Fibroblast of lung (primary cell): ENCODE data around the gene GPBAR1. TPM values are rescaled to one million over a fixed set of nuclear protein-coding genes. Genes with fewer than 3 reads are reported as not detected.

Experiments
- DNase-seq, 2 donors: peaks; one replicate each; pipeline versions ENCODE4 v3.0.0 to v3.0.0-alpha.2; 2010; ENCODE audit warnings: low read depth in 2 of 2
- H2AFZ ChIP-seq: 2 replicates; pipeline ENCODE4 v1.5.1; 2012; ENCODE audit warnings: low read length, control low read depth, inconsistent platforms
- H3K27ac ChIP-seq: 2 replicates; pipeline ENCODE4 v1.5.1; 2011; ENCODE audit warnings: low read length, control low read depth; ENCODE audit not compliant: insufficient read depth
- H3K27me3 ChIP-seq: 2 replicates; pipeline ENCODE4 v1.5.1; 2011; ENCODE audit warnings: mild to moderate bottlenecking, low read length; ENCODE audit not compliant: control insufficient read depth, insufficient read depth
- H3K36me3 ChIP-seq: 2 replicates; pipeline ENCODE4 v1.5.1; 2011; ENCODE audit warnings: low read length; ENCODE audit not compliant: control insufficient read depth, insufficient read depth
- H3K4me1 ChIP-seq: 2 replicates; pipeline ENCODE4 v1.5.1; 2011; ENCODE audit warnings: low read length; ENCODE audit not compliant: control insufficient read depth, insufficient read depth; ENCODE audit errors: extremely low read depth
- H3K4me2 ChIP-seq: 2 replicates; pipeline ENCODE4 v1.5.1; 2011; ENCODE audit warnings: low read length, control low read depth; ENCODE audit not compliant: insufficient read depth; ENCODE audit errors: extremely low read depth
- H3K4me3 ChIP-seq, 4 experiments: fragments of 200-600 bp in 1 of 4; sonication (generic) in 1 of 4; replicated peaks in 1 of 4; 2 replicates each; pipeline ENCODE4 v1.5.1; 2011 to 2016; ENCODE audit warnings: low read length in 4 of 4, low read depth in 3 of 4, mild to moderate bottlenecking in 3 of 4, control low read depth in 2 of 4, inconsistent platforms in 1 of 4, mixed read lengths in 1 of 4; ENCODE audit not compliant: insufficient read depth in 1 of 4; ENCODE audit errors: control extremely low read depth in 1 of 4
- H3K79me2 ChIP-seq: 2 replicates; pipeline ENCODE4 v1.5.1; 2012; ENCODE audit warnings: mild to moderate bottlenecking, low read length, inconsistent platforms; ENCODE audit not compliant: control insufficient read depth, insufficient read depth
- H3K9ac ChIP-seq: 2 replicates; pipeline ENCODE4 v1.5.1; 2011; ENCODE audit warnings: mild to moderate bottlenecking, low read length, control low read depth; ENCODE audit not compliant: insufficient read depth
- H3K9me3 ChIP-seq: 2 replicates; pipeline ENCODE4 v1.5.1; 2012; ENCODE audit warnings: low read depth, low read length; ENCODE audit not compliant: control insufficient read depth, insufficient read depth
- H4K20me1 ChIP-seq: 2 replicates; pipeline ENCODE4 v1.5.1; 2011; ENCODE audit warnings: low read length; ENCODE audit not compliant: control insufficient read depth, insufficient read depth; ENCODE audit errors: extremely low read depth
- CTCF ChIP-seq, 2 donors: IDR thresholded peaks in 1 of 2; conservative IDR thresholded peaks in 1 of 2; 1 replicate in 1 of 2; 2 replicates in 1 of 2; pipeline ENCODE4 v1.5.1; 2011 to 2012; ENCODE audit warnings: low read length in 2 of 2, control low read depth in 1 of 2, inconsistent platforms in 1 of 2, low read depth in 1 of 2, mild to moderate bottlenecking in 1 of 2
- EZH2 ChIP-seq: IDR thresholded peaks from 2 replicates; pipeline ENCODE4 v1.5.1; 2012; ENCODE audit warnings: low read length, control low read depth, mild to moderate bottlenecking; ENCODE audit errors: missing control alignments
- polyA plus RNA-seq, 2 donors: library from polyadenylated mRNA; depleted of rRNA in 1 of 2; stranded (reverse) in 1 of 2; unstranded in 1 of 2; fragments of >200 nt; gene quantifications; 2 replicates each; pipeline ENCODE4 v1.2.1, GENCODE V29; 2011 to 2012; ENCODE audit warnings: missing spikeins in 1 of 2
- total RNA-seq: library from RNA; depleted of rRNA; stranded (reverse); fragments of >200 nt; gene quantifications from 2 replicates; pipeline ENCODE4 v1.2.1, GENCODE V29; 2014

Gene GPBAR1
- total and polyA plus RNA-seq, 2 donors (not counting 1 experiment from before 2014, with no cell fraction given) = under 0.01 TPM; not detected in 1

GRCh38 chr2:218273908-218274249 lies 13.1 kb downstream of the GPBAR1 start:
- no peaks in the 10 kb centered on the region for H3K9me3 ChIP-seq
- no peak overlapping the region for H3K4me3 ChIP-seq
- no peak overlapping the region for H3K27ac ChIP-seq
- H3K79me2 ChIP-seq = peaks cover 17% of the 10 kb centered on the region
- peaks cover 11% of the 10 kb centered on the region for H3K4me1 ChIP-seq
- no peaks in the 10 kb centered on the region for H3K27me3 ChIP-seq
- no peak for TF ChIP-seq CTCF (conservative IDR thresholded peaks at IDR 0.05 in 1 of 2, IDR thresholded peaks at IDR 0.05 in 1 of 2; ENCODE audit: low read depth in 1 of 2, low read length in 2 of 2)
- no peak for TF ChIP-seq EZH2
- H2AFZ ChIP-seq = no peak overlapping the region
- no peak for DNase-seq
- H4K20me1 ChIP-seq = no peaks in the 10 kb centered on the region
- H3K4me2 ChIP-seq = no peak overlapping the region
- H3K36me3 ChIP-seq = peaks cover 27% of the 10 kb centered on the region
- H3K9ac ChIP-seq = no peak overlapping the region

GRCh38 chr2:218274586-218274985 lies 13.8 kb downstream of the GPBAR1 start:
- no peak overlapping the region for H3K9ac ChIP-seq
- no peak overlapping the region for H3K4me3 ChIP-seq
- H3K9me3 ChIP-seq = no peaks in the 10 kb centered on the region
- TF ChIP-seq EZH2 (no peak), CTCF (conservative IDR thresholded peaks at IDR 0.05 in 1 of 2, IDR thresholded peaks at IDR 0.05 in 1 of 2; ENCODE audit: low read depth in 1 of 2, low read length in 2 of 2) (no peak)
- no peak overlapping the region for H3K4me2 ChIP-seq
- no peak overlapping the region for H2AFZ ChIP-seq
- no peak for DNase-seq
- H3K36me3 ChIP-seq = peaks cover 34% of the 10 kb centered on the region
- peaks cover 17% of the 10 kb centered on the region for H3K79me2 ChIP-seq
- peaks cover 11% of the 10 kb centered on the region for H3K4me1 ChIP-seq
- H3K27me3 ChIP-seq = no peaks in the 10 kb centered on the region
- H3K27ac ChIP-seq = no peak overlapping the region
- no peaks in the 10 kb centered on the region for H4K20me1 ChIP-seq

GRCh38 chr2:218275371-218276072 lies 14.7 kb downstream of the GPBAR1 start:
- peaks cover 42% of the 10 kb centered on the region for H3K36me3 ChIP-seq

More at GRCh38 chr2:218275371-218276072, 14.7 kb downstream of the GPBAR1 start:
- no peaks in the 10 kb centered on the region for H3K9me3 ChIP-seq
- no peak overlapping the region for H3K4me3 ChIP-seq
- no peak for TF ChIP-seq CTCF (conservative IDR thresholded peaks at IDR 0.05 in 1 of 2, IDR thresholded peaks at IDR 0.05 in 1 of 2; ENCODE audit: low read depth in 1 of 2, low read length in 2 of 2)
- no peak for TF ChIP-seq EZH2
- no peak for DNase-seq
- peaks cover 11% of the 10 kb centered on the region for H3K4me1 ChIP-seq
- H3K9ac ChIP-seq = no peak overlapping the region
- H3K27me3 ChIP-seq = no peaks in the 10 kb centered on the region
- H2AFZ ChIP-seq = no peak overlapping the region
- peaks cover 24% of the 10 kb centered on the region for H3K79me2 ChIP-seq
- no peaks in the 10 kb centered on the region for H4K20me1 ChIP-seq
- H3K4me2 ChIP-seq = no peak overlapping the region
- no peak overlapping the region for H3K27ac ChIP-seq
